Activated naive CD4-positive, alpha-beta T cell treated with Interleukin-2 at 50 U/mL for 16 hours (primary cell): Measurements from ENCODE around the gene WWP2.
"Not testable (repeated sequence)": the region's sequence is repeated elsewhere in the genome, so short reads cannot be mapped to it uniquely, and the experiment has no call there.

Experiments used
- DNase-seq: peaks from one replicate; pipeline ENCODE4 v3.0.0-alpha.2; 2020

WWP2 gene

DNA sequence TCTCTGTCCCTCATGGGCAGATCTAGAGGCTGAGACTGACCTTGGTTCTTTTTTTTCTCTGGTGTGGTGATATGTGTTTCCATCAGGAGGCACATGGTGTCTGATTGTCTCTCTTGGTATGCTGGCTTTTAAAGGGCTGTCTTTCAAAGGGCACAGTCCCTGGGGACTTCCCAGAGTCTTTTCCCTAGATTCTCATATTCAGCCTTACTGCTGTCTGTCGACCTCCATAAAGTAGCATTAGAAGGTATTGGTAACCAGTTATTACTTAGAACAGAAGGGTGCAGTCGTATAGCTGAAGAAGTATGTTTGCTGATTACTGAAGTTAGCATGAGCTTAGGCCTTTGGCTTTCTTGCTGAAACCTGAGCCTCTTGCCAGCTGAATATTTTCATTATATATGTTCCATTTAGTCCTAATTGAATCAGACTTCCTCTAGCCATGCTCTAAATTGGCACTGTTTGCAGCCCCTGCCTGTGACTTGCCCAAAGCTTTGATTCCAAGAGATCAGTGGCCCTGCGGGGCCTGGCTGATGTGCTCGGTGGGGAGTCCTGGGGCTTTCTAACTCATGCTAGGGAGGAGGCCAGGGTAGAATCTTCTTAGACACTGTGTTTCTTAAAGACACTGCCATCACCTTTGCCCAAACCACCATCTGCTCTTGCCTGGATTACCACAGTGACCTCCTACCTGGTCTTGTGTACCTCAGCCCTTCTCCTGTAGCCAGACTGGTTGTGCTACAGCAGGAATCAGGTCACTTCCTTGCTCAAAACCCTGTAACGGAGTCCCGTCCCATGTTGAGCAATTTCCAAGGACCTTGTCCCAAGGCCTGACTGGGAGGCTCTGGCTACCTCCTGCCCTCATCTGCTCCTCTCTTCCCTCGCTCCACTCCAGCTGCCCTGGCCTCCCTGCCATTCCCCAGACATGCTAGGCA is 71.5 kb downstream of the WWP2 start:
- DNase-seq: no peak

DNA sequence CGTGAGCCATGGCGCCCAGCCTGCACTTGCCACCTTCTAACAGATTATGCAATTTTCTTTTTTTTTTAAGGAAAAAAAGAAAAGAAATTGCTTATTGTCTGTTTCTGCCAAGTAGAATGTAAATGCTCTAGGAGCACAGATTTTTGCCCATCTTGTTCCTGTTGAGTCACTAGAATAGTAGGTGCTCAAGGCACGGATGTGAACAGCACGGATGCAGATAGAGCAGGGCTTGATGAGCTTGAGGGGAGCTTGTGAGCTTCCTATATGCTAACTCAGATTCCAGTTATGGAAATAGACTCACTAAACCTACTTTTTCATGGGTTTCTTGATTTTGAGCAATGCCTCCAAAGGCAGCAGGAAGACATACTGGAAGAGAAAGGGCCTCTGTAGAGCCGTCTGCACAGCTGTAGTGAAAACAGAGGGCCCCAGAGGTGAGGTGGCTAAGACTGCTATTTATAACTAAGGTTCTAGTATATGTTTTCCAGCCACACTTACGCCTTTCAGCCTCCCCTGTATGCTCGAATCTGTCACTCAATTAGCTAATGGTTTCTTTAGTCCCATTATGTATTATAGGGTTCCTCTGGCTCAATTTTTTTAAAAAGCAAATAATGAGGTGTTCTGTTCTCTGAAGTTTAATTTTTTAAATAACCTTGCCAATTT is 72.8 kb downstream of the WWP2 start:
- DNase-seq: no peak

DNA sequence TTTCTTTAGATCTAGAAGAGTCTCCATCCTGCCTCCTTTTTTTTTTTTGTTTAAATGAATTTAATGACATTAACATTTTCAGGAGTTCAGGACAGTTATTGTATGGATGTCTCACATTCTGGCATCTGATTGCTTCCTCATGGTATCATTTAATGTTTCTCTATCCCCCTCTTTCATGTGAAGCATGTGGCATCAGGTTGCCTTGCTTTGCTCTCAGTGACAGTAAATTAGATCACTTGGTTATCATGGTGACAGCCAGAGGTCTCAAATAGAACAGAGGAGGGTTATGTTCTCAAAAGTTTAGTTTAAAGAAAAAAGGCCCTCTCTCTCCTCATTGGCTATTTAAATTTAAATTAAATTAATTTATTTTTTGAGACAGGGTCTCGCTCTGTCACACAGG is 74.1 kb downstream of the WWP2 start:
- no peak for DNase-seq

DNA sequence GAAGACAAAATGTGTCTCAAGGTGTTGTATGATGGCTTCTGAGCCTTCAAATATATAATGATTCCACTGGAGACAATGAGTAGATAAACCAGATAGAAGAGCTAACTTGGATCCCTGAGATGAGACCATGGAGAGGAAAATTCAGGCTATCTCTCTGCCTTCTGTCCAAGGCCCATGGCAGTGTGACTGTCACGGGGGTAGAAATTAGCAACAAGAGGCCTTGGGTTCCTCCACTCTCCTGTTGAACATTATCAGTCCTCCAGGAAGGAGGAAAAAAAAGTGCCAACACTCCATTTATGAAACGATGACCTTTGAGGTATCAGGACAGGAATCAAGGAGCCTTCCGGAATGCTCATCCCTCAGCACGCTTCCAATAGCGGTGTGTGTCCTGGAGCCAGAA is 75.2 kb downstream of the WWP2 start:
- DNase-seq: no peak

DNA sequence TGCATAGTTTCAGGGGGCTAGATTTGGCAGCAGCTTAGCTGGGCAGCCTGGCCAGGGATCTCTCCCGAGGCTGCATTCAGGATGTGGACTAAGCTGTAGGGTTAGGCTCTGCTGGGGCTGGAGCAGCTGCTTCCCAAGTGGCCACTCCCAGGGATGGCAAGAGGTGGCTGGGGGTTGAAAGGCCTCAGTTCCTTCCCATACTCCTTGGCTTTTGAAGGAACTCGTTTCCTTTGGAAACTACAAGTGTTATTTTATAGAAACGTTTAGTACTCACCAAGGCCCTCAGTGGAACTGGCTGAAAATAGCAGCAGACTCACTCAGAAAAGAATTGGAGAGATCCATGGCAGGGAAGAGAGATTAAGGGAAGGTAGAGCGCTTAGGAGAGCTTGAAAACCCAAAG is 76.4 kb downstream of the WWP2 start:
- no peak for DNase-seq

DNA sequence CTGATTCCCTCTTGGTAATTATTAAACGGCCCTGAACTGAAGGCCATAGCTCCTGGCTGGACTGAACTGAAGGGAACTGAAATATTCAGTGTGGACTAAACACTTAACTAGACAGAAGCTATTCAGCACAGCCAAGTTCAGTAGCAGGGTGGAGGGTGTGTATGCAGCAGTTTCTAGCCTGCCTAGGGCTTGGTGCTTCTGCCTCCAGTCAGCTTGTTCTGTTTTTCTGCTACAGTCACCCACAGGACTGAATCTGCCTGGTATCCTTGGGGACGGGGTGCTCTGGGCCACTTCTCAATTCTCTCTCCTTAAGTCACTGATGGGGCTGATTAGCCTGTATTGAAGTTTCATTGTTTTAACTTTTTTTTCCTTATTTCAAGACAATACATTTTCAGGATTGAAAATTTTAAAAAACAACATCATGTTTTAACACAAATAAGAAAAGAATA is 77.1 kb downstream of the WWP2 start:
- DNase-seq: no peak

DNA sequence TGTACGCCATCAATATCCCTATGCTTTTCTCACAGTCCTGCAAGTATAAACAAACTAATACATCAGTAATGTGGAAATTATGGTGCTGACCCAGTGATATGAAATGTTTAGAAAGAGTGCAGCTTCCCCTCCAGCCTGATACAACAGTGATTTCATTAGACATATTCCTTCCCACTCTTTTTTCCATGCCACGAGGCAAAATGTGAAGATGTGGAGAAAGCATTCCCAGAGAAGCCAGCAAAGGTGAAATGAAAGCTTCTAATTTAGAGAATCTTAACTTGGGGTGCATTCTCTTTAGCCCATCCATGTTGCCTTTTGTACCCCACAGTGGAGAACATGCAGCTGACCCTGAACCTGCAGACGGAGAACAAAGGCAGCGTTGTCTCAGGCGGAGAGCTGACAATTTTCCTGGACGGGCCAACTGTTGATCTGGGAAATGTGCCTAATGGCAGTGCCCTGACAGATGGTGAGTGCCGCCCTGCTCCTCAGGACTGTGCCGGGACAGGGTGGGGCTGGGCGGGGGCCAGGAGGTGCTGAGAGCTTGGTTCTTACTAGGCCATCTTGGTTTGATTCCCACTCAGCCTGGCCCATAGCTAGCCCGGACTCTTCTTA is 77.8 kb downstream of the WWP2 start:
- DNase-seq: no peak

DNA sequence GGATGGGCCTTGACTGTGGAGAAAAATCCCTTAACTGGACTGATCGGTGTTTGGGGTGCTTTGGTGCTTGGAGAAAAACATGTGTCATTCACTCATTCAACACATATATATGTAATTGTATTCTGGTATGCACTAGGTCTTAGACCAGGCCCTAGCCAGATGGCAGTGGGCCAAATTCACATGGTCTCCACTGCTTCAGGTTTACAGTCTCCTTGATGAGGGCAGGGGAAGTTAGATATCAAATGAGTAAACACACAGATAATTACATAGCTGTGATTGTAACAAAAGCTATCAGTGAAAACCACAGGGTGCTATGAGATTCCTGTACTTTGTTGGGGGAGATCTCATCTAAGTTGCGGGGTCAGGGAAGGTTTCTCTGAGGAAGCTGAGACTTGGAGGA is 78.8 kb downstream of the WWP2 start:
- no peak for DNase-seq

DNA sequence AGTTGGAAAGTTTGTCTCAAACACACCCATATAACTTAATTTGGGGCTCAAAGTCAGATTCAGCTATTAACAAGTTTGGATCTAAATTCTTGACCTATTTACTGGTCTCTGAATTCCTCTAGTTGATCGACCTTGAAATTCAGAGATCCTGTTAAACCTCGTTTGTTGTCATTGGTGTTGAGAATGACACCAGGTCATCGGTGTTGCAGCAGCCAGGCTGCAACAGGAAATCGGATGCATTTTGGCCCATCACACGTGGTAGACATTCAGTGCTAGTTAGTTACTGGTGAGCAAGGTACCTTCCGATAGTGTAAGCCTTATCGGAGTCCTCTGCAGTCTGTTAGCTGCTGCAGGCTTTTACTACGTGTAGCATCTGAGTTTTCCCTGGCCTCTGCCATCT is 82.3 kb downstream of the WWP2 start:
- DNase-seq: no peak

DNA sequence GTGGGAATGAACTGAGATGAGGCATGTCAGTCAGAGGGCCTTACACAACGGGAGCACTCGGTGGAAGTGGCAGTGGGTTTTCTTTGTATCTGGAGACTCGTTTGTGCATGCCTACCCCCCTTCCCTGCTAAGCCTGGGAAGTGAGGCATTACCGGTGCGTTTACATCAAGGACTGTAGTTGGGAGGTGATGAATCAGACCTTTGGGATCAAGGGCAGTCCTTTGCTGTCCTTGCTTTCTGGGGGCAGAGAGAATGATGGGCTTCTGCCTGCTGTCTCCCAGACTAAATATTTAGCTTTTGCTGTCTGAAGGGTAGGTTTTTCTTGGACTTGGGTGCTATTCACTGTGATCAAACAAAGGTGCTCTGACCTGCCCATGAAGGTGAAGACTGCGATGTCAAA is 83.0 kb downstream of the WWP2 start:
- DNase-seq: no peak

DNA sequence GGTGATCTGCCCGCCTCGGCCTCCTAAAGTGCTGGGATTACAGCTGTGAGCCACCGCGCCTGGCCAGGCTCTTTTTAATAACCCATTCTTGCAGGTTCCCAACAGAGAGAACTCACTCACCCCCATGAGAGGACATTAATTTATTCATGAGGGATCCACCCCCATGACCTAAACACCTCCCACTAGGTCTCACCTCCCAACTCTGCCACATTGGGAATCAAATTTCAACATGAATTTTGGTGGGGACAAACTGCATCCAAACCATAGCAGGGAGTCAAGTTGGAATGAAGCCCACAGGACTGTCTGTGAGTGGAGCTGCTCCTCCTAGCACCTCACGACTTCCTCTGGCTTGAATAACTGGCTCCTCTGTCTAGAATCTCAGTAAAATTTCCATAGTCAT is 85.5 kb downstream of the WWP2 start:
- DNase-seq: no peak

DNA sequence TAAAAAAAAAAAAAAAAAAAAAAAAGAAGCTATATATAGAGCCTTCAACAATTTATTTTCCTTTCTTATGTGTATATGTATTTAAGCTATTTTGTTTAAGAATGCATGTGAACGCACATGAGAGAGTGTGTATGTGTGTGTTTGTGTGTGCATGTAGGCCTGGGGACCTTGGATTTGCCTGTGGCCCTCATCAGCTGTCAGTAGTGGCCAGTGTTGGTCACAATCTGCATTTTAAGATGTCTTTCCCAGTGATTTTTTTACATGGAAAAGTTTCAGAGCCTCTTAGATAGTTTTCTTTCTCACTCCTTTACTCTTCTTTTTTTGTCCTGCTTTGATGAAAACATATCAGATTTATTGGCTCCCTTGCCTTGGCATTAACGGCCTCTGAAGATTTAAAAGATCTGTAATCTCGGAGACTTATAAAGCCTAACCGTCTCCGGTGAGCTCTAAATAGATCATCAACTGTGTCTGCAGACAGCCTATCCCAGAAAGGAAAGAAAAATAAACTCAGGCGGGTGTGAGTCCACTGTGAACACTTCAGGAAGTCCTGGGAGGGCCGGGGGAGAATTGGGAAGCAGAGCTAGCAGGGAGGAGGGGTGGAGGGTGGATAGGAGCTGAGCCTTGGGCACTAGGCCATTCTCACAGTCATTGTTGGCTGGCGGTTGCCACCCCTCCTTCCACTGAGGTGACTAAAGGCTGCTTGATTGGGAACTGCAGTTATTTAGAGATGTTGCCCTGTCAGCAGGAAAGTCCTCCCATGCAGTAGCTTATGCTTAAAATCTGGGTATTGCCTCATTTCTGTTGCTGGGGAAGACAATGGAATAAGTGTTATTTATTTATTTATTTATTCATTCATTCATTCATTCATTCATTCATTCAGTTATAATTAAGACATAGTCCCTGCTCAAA is 86.8 kb downstream of the WWP2 start:
- no peak for DNase-seq

DNA sequence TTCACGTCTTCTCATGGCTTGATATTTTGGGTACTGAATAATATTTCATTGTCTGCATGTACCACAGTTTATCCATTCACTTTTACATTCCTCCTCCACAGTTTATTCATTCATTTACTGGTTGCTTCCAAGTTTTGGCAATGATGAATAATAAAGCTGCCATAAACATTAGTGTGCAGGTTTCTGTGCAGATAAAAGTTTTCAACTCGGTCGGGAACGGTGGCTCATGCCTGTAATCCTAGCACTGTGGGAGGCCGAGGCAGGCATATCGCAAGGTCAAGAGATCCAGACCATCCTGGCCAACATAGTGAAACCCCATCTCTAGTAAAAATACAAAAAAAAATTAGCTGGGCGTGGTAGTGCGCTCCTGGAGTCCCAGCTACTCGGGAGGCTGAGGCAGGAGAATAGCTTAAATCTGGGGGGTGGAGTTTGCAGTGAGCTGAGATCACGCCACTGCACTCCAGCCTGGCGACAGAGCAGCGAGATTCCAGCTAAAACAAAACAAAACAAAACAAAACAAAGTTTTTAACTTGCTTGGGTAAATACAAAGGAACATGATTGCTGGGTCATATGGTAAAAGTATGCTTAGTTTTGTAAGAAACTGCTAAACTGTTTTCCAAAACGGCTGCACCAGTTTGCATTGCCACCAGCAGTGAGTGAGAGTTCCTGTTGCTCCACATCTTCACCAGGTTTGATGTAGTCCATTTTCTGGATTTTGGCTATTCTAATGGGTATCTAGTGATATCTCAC is 89.5 kb downstream of the WWP2 start:
- DNase-seq: no peak

DNA sequence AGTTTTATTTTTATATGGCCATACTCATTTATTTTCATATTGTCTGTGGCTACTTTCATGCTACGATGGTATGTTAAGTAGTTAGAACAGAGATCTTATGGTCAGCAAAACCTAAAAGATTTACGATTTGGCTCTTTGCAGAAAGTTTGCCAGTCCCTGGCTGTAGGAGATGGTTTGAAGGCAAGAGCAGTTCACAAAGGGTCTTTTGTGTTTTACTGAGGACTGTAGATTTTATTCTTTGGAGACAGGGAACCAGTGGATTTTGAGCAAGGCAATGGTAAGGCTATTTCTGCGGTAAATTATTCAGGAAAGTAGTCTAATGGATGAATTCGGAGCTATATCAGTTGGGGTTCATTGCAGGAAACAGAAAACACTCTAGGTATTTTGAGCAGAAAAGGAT is 90.7 kb downstream of the WWP2 start:
- DNase-seq: no peak

DNA sequence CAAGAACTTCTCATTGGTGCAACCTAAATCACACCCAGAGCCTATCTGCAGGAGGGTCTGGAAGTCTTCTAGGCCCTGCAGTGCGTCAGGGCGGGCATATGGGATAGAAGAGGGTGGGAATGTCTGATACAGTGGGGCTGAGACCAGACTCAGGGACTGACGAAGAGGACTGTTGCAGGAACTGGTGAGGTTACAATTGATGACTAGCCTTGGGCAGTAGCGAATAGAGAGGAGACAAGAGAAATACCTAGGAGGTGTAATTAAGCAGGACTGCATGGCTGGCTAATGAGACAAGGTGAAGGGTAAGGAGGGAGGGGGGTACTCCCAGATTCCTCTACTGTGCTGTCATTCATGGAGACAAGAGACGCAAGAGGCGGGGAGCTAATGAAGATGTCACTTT is 91.3 kb downstream of the WWP2 start:
- DNase-seq: no peak

DNA sequence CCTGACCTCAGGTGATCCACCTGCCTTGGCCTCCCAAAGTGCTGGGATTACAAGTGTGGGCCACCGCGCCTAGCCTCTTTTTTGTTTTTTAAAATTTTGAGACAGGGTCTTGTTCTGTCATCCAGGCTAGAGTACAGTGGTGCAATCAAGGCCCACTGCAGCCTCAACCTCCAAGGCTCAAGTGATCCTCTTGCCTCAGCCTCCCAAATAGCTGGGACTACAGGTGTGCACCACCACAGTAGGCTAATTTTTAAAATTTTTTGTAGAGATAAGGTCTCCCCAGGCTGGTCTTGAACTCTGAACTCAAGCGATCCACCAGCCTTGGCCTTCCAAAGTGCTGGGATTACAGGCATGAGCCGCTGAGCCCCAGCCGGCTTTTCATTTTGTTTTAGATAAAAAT is 92.6 kb downstream of the WWP2 start:
- not testable (repeated sequence) for DNase-seq

DNA sequence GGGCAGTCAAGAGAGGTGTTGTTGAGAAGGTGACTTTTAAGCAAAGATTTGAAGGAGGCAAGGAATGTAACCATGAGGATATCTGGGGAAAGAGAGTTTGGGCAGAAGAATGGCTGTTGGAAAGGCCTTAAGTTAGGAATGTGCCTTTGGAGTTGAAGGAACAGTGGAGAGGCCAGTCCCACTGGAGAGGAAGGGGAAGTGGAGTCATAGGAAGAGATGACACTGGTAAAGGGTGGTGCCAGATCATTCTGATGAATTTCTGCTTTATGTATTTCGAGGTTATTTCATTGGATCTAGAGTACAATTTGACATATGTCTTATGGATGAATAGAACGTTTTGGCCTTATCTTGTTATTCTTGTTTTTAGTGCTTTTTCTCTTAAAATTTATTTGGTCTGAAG is 93.5 kb downstream of the WWP2 start:
- no peak for DNase-seq

DNA sequence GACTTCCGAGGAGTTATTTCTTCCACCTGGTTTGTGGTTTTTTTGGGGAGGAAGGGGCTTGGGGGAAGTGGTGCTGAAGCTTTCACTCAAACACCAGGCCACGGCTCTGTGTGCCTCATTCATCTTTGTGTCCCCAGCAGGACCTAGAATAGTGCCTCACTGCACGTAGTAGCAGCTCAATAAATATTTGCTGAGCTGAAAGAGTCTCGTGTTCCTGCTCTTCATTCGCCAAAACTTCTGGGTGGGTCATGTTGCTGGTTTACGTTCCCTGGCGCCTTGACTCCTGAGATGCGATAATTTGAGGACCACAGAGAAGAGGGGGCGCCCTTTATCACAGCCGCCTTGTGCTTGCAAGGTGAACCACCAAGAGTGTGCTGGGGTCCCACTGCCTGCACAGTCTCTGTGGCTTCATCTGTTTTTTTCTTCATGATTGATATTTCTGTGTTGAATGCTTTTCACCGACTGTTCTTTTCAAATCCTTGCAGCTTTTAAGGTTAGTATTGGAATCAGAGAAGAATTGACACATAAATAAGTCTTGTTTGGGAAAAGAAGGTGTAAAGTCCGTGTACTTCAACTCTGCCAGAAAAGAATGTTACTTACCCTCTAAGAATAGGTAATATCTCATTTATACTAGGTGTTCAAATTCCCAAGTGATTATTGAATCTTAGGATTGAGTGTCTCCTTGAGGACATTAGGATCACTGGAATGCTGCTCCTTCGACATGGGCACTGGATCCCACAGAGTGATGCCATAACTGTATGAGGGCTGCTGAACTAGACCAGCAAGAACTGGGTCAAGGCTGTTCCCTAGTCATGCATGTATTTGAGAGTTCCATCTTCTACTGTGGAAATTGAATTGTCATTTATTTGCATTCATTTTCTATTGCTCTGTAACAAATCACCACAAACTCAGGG is 96.3 kb downstream of the WWP2 start:
- no peak for DNase-seq

DNA sequence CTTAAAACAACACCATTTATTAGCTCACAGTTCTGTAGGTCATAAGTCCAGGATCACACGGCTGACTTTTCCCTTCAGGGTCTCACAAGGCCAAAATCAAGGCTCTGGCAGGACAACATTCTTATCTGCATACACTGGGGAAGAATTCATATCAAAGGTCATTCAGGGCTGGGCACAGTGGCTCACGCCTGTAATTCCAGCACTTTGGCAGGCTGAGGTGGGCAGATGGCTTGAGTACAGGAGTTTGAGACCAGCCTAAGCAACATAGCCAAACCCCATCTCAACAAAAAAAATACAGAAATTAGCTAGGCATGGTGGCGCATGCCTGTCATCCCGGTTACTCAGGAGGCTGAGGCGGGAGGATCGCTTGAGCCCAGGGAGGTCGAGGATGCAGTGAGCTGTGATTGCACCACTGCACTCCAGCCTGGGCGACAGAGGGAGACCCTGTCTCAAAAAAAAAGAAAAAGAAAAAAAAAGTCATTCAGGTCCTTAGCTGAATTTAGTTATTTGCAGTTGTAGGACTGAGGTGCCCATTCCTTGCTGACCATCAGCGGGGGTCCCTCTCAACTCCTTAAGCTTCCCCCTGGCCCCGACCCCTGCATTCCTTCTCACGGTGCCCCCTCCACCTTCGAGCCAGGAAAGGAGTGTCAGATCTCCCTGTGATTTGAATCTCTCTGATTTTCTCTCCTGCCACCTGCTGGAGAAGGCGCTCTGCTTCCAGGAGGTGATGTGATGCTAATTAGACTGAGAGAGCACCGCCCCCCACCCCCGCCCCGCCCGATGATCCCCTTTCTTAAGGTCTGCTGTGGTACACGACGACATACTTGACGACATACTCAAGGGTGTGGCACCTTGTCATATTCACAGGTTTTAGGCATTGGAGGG is 97.2 kb downstream of the WWP2 start:
- no peak for DNase-seq
